Keratinocyte (primary cell): ENCODE results near the gene NEK6.

ENCODE experiments used
- CTCF ChIP-seq, 3 experiments: IDR thresholded peaks in 1 of 3; conservative IDR thresholded peaks in 1 of 3; optimal IDR thresholded peaks in 1 of 3; 2 replicates in 2 of 3; 3 replicates in 1 of 3; pipeline versions ENCODE3 to v1.5.1; 2011; ENCODE audit warnings: low read length in 3 of 3, mild to moderate bottlenecking in 3 of 3, moderate library complexity in 2 of 3, control low read depth in 1 of 3, inconsistent platforms in 1 of 3; ENCODE audit not compliant: insufficient read depth in 2 of 3; ENCODE audit errors: extremely low read depth in 1 of 3
- EZH2 ChIP-seq: IDR thresholded peaks from one replicate; pipeline ENCODE4 v1.6.1; 2012; ENCODE audit warnings: inconsistent platforms, mild to moderate bottlenecking, low read length, moderate library complexity

- TF ChIP-seq CTCF (optimal IDR thresholded peaks at IDR 0.05 in 1 of 3, IDR thresholded peaks at IDR 0.05 in 1 of 3, conservative IDR thresholded peaks at IDR 0.05 in 1 of 3; ENCODE audit: extremely low read depth in 1 of 3, insufficient read depth in 2 of 3, low read length in 3 of 3): no peak
- no peak for TF ChIP-seq EZH2
Observed at GRCh38 chr9:124271660-124272059, 13.9 kb downstream of the NEK6 start.
